Measurements from ENCODE around the gene WNT11.

DNA sequence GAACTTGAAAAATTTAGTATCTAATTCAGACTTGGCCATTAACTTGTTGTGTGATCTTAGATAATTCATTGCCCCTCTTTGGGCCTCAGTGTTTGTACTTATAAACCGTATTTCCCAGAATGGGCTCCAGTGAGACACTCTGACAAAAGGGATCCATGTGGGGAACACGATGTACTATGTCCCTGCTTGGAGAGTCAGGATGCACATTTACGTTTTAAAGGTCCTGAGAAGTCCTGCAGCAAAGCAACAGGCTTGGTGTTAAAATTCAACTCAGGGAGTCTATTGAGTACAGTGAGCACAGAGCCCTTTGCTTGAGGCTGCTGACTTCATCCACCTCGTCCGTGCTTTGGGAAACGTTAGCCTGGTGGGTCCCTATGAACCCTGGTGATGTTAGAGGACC lies 9.0 kb downstream of the WNT11 start:
- TF ChIP-seq, protein P1, sequence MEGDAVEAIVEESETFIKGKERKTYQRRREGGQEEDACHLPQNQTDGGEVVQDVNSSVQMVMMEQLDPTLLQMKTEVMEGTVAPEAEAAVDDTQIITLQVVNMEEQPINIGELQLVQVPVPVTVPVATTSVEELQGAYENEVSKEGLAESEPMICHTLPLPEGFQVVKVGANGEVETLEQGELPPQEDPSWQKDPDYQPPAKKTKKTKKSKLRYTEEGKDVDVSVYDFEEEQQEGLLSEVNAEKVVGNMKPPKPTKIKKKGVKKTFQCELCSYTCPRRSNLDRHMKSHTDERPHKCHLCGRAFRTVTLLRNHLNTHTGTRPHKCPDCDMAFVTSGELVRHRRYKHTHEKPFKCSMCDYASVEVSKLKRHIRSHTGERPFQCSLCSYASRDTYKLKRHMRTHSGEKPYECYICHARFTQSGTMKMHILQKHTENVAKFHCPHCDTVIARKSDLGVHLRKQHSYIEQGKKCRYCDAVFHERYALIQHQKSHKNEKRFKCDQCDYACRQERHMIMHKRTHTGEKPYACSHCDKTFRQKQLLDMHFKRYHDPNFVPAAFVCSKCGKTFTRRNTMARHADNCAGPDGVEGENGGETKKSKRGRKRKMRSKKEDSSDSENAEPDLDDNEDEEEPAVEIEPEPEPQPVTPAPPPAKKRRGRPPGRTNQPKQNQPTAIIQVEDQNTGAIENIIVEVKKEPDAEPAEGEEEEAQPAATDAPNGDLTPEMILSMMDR (conservative IDR thresholded peaks at IDR 0.05): no peak
- TF ChIP-seq EZH2 (IDR thresholded peaks at IDR 0.05; ENCODE audit: low read depth): no peak

Measured in PC-9 (cell line).